ENCODE measurements around the gene OSBP. TPM values are rescaled to one million over a fixed set of nuclear protein-coding genes. Genes with fewer than 3 reads are reported as not detected.

Gene OSBP
- polyA plus RNA-seq, 1 donor (not counting 4 experiments of a cell fraction or from before 2014, with no cell fraction given): 31.9 TPM

DNA sequence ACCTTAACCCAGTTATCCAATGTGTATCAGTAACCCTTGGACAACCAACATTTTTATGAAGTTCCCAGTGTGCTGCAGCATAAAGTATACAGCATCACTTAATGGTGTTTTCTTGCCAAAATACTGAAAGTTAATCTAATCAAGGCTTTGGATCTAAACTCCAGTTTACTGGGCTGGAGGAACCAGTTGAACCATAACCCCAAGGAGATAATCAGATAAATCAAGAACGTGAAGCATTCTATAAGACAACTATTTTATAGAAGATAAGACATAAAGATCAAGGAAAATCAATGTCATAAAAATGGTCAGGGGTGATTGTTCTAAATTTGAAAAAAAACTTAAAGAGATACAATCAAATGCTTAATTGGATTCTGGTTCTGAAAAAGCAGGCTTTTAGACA is 2.3 kb upstream of the OSBP start:
- H2AFZ ChIP-seq (ENCODE audit: control insufficient read depth, low read length): no peak overlapping the region
- dilution Hi-C loops (cut with MboI; ENCODE audit: extremely low pct_ligation_motif_present, low sequenced_read_pairs): no loop called here
- no peak for FAIRE-seq

DNA sequence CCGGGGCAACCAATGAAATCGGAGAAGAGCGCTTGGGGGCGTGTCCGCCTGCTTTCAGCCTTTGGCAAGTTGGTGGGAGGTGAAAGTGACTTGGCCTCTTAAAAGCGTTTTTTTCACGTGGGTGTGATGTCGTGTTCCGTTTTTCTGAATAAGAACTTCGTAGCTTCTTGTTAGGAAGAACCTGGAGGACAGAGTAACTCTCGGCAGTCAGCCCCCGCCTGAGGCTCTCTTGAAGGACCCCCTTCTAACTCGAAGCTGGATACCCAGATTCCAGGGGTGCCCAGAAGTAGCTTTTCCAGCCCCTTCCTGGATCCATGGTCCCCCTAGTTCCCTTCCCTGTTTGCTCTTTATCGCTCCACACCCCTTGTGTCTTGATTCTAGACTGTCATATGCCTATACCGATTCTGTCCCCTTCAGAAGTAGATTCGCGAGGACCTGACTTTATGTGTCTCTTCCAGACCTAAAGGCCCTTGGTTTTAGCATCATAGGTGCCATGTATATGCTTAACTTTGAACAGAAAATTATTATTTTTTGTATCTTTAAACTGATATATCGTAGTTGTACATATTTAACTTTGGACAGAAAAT is 915 bp upstream of the OSBP start:
- Histone ChIP-seq H4K20me1 (ENCODE audit: control insufficient read depth, extremely low read depth, insufficient read depth, low read length) (peaks cover 2% of the 10 kb centered on the region), H3K4me2 (ENCODE audit: control insufficient read depth, extremely low read depth, insufficient read depth, low read depth, low read length) (peak overlapping the region; percentile 95), H3K4me1 (ENCODE audit: control insufficient read depth, extremely low read depth, insufficient read depth, low read length) (peaks cover 35% of the 10 kb centered on the region), H3K27ac (ENCODE audit: control insufficient read depth, insufficient read depth, low read length) (peak overlapping the region; percentile 75), H3K9ac (ENCODE audit: control insufficient read depth, extremely low read depth, insufficient read depth, low read length) (peak overlapping the region; percentile 77), H3K9me3 (ENCODE audit: control insufficient read depth, low read depth, low read length) (no peaks in the 10 kb centered on the region), H3K36me3 (ENCODE audit: control insufficient read depth in 2 of 2, extremely low read depth in 1 of 2, insufficient read depth in 2 of 2, low read length in 2 of 2) (peaks cover 1 to 3% of the 10 kb centered on the region in 2 experiments), H3K27me3 (ENCODE audit: control insufficient read depth, extremely low read depth, insufficient read depth, low read length) (no peaks in the 10 kb centered on the region), H3K79me2 (ENCODE audit: control insufficient read depth, insufficient read depth, low read length) (peaks cover 37% of the 10 kb centered on the region), H3K9me1 (ENCODE audit: control insufficient read depth, extremely low read depth, insufficient read depth, low read length) (peaks cover 2% of the 10 kb centered on the region), H3K4me3 (ENCODE audit: control insufficient read depth in 2 of 3, extremely low read depth in 1 of 3, insufficient read depth in 2 of 3, low read depth in 1 of 3, low read length in 3 of 3) (peak overlapping the region; percentile 34 to 79 (median 71)), H2AFZ (ENCODE audit: control insufficient read depth, low read length) (peak overlapping the region; percentile 89)
- TF ChIP-seq, protein P1, sequence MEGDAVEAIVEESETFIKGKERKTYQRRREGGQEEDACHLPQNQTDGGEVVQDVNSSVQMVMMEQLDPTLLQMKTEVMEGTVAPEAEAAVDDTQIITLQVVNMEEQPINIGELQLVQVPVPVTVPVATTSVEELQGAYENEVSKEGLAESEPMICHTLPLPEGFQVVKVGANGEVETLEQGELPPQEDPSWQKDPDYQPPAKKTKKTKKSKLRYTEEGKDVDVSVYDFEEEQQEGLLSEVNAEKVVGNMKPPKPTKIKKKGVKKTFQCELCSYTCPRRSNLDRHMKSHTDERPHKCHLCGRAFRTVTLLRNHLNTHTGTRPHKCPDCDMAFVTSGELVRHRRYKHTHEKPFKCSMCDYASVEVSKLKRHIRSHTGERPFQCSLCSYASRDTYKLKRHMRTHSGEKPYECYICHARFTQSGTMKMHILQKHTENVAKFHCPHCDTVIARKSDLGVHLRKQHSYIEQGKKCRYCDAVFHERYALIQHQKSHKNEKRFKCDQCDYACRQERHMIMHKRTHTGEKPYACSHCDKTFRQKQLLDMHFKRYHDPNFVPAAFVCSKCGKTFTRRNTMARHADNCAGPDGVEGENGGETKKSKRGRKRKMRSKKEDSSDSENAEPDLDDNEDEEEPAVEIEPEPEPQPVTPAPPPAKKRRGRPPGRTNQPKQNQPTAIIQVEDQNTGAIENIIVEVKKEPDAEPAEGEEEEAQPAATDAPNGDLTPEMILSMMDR (optimal IDR thresholded peaks at IDR 0.05 in 1 of 3, IDR thresholded peaks at IDR 0.05 in 1 of 3, conservative IDR thresholded peaks at IDR 0.05 in 1 of 3; ENCODE audit: extremely low read depth in 1 of 3, insufficient read depth in 2 of 3, low read length in 3 of 3): no peak
- no peak for TF ChIP-seq EZH2 (IDR thresholded peaks at IDR 0.05; ENCODE audit: low read length)
- DNase-seq (ENCODE audit: low read depth, low spot score): no peak
- dilution Hi-C loops (cut with MboI; ENCODE audit: extremely low pct_ligation_motif_present, low sequenced_read_pairs): no loop called here
- peak; percentile 74 for FAIRE-seq

More for the DNA sequence above, 2.3 kb upstream of the OSBP start:
- Histone ChIP-seq H3K4me3 (ENCODE audit: control insufficient read depth in 2 of 3, extremely low read depth in 1 of 3, insufficient read depth in 2 of 3, low read depth in 1 of 3, low read length in 3 of 3) (no peak overlapping the region), H3K27ac (ENCODE audit: control insufficient read depth, insufficient read depth, low read length) (no peak overlapping the region), H3K9ac (ENCODE audit: control insufficient read depth, extremely low read depth, insufficient read depth, low read length) (no peak overlapping the region), H3K36me3 (ENCODE audit: control insufficient read depth in 2 of 2, extremely low read depth in 1 of 2, insufficient read depth in 2 of 2, low read length in 2 of 2) (peaks cover 1 to 3% of the 10 kb centered on the region in 2 experiments), H3K27me3 (ENCODE audit: control insufficient read depth, extremely low read depth, insufficient read depth, low read length) (no peaks in the 10 kb centered on the region), H3K79me2 (ENCODE audit: control insufficient read depth, insufficient read depth, low read length) (peaks cover 23% of the 10 kb centered on the region), H4K20me1 (ENCODE audit: control insufficient read depth, extremely low read depth, insufficient read depth, low read length) (peaks cover 2% of the 10 kb centered on the region), H3K9me3 (ENCODE audit: control insufficient read depth, low read depth, low read length) (no peaks in the 10 kb centered on the region), H3K4me1 (ENCODE audit: control insufficient read depth, extremely low read depth, insufficient read depth, low read length) (peaks cover 23% of the 10 kb centered on the region), H3K9me1 (ENCODE audit: control insufficient read depth, extremely low read depth, insufficient read depth, low read length) (peaks cover 2% of the 10 kb centered on the region), H3K4me2 (ENCODE audit: control insufficient read depth, extremely low read depth, insufficient read depth, low read depth, low read length) (no peak overlapping the region)
- TF ChIP-seq, protein P1 (optimal IDR thresholded peaks at IDR 0.05 in 1 of 3, IDR thresholded peaks at IDR 0.05 in 1 of 3, conservative IDR thresholded peaks at IDR 0.05 in 1 of 3; ENCODE audit: extremely low read depth in 1 of 3, insufficient read depth in 2 of 3, low read length in 3 of 3): no peak
- TF ChIP-seq EZH2 (IDR thresholded peaks at IDR 0.05; ENCODE audit: low read length): no peak
- no peak for DNase-seq (ENCODE audit: low read depth, low spot score)
